DND-41 (cell line): ENCODE data around the gene DHX34.

Experiments used
- CTCF ChIP-seq: IDR thresholded peaks from 2 replicates; pipeline ENCODE4 v1.5.1; 2012; ENCODE audit warnings: borderline replicate concordance, low read length, moderate library complexity, mild to moderate bottlenecking; ENCODE audit not compliant: poor library complexity, severe bottlenecking; ENCODE audit errors: extremely low read depth
- EZH2 ChIP-seq: IDR thresholded peaks from 3 replicates; pipeline ENCODE4 v1.6.1; 2012; ENCODE audit warnings: borderline replicate concordance, low read depth, mild to moderate bottlenecking, moderate library complexity, low read length, inconsistent platforms; ENCODE audit not compliant: severe bottlenecking

GRCh38 chr19:47377208-47377701 lies 28.1 kb downstream of the DHX34 start:
- TF ChIP-seq CTCF (no peak), EZH2 (no peak)
